HCT116 (cell line): ENCODE measurements around the gene AAR2.

Source experiments
- CTCF ChIP-seq, 3 experiments: fragments of 200-600 bp in 1 of 3; sonication (generic) in 1 of 3; IDR thresholded peaks in 2 of 3; conservative IDR thresholded peaks in 1 of 3; 2 replicates each; pipeline ENCODE4 v1.5.1; 2012 to 2017; ENCODE audit warnings: low read depth in 2 of 3, low read length in 2 of 3, antibody characterized with exemption in 1 of 3, borderline replicate concordance in 1 of 3, control low read depth in 1 of 3, mild to moderate bottlenecking in 1 of 3, mixed read lengths in 1 of 3, mixed run types in 1 of 3, moderate library complexity in 1 of 3; ENCODE audit not compliant: insufficient read depth in 1 of 3
- EGR1 ChIP-seq: IDR thresholded peaks from 2 replicates; pipeline ENCODE4 v1.6.1; 2012; ENCODE audit warnings: low read depth
- EZH2 ChIP-seq: fragments of 200-600 bp; sonication (generic); IDR thresholded peaks from 2 replicates; pipeline ENCODE4 v1.6.1; 2017; ENCODE audit warnings: antibody characterized with exemption, mixed run types
- JUND ChIP-seq: IDR thresholded peaks from 2 replicates; pipeline ENCODE4 v1.6.1; 2012
- MAX ChIP-seq: IDR thresholded peaks from 2 replicates; pipeline ENCODE4 v1.6.1; 2012
- POLR2A ChIP-seq: IDR thresholded peaks from 2 replicates; pipeline ENCODE4 v1.7.0; 2011; ENCODE audit warnings: borderline replicate concordance; ENCODE audit not compliant: insufficient read depth, insufficient read length; ENCODE audit errors: extremely low read depth
- POLR2AphosphoS5 ChIP-seq: IDR thresholded peaks from 2 replicates; pipeline ENCODE4 v1.6.1; 2011; ENCODE audit warnings: mild to moderate bottlenecking, low read depth, low read length, moderate library complexity
- RAD21 ChIP-seq: IDR thresholded peaks from 2 replicates; pipeline ENCODE4 v1.6.1; 2012; ENCODE audit warnings: low read depth, mild to moderate bottlenecking
- REST ChIP-seq: IDR thresholded peaks from 2 replicates; pipeline ENCODE4 v1.6.1; 2012; ENCODE audit warnings: low read depth
- ZFX ChIP-seq: fragments of 450-650 bp; IDR thresholded peaks from 2 replicates; pipeline ENCODE4 v1.6.1; 2017
- TF ChIP-seq, protein P1 (sequence below): IDR thresholded peaks from 2 replicates; pipeline ENCODE4 v1.6.1; 2011; ENCODE audit warnings: mild to moderate bottlenecking, low read length, moderate library complexity; ENCODE audit not compliant: insufficient replicate concordance; ENCODE audit errors: extremely low read depth
- TF ChIP-seq, protein P2 (sequence below): IDR thresholded peaks from 2 replicates; pipeline ENCODE4 v1.6.1; 2012

- TF ChIP-seq RAD21 (no peak), CTCF (IDR thresholded peaks at IDR 0.05 in 2 of 3, conservative IDR thresholded peaks at IDR 0.05 in 1 of 3; ENCODE audit: borderline replicate concordance in 1 of 3, insufficient read depth in 1 of 3, low read depth in 2 of 3, low read length in 2 of 3) (no peak), JUND (no peak), REST (no peak), POLR2AphosphoS5 (no peak), ZFX (no peak), MAX (no peak), EZH2 (no peak), POLR2A (no peak), EGR1 (no peak)
- TF ChIP-seq, protein P1, sequence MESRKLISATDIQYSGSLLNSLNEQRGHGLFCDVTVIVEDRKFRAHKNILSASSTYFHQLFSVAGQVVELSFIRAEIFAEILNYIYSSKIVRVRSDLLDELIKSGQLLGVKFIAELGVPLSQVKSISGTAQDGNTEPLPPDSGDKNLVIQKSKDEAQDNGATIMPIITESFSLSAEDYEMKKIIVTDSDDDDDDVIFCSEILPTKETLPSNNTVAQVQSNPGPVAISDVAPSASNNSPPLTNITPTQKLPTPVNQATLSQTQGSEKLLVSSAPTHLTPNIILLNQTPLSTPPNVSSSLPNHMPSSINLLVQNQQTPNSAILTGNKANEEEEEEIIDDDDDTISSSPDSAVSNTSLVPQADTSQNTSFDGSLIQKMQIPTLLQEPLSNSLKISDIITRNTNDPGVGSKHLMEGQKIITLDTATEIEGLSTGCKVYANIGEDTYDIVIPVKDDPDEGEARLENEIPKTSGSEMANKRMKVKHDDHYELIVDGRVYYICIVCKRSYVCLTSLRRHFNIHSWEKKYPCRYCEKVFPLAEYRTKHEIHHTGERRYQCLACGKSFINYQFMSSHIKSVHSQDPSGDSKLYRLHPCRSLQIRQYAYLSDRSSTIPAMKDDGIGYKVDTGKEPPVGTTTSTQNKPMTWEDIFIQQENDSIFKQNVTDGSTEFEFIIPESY = no peak
- TF ChIP-seq, protein P2, sequence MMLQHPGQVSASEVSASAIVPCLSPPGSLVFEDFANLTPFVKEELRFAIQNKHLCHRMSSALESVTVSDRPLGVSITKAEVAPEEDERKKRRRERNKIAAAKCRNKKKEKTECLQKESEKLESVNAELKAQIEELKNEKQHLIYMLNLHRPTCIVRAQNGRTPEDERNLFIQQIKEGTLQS = no peak
Measured at GRCh38 chr20:36284751-36285150, 48.5 kb downstream of the AAR2 start.
